Central memory CD8-positive, alpha-beta T cell (primary cell): ENCODE data around the gene SLC35B3.

Experiments used
- ATAC-seq: fragments of 150-1000 bp; cut with Tn5 transposase; replicated peaks from 2 replicates; pipeline ENCODE4 v1.10.0; 2022; ENCODE audit warnings: mild to moderate bottlenecking, moderate FRiP score, moderate number of reproducible peaks; ENCODE audit not compliant: poor library complexity, severe bottlenecking; ENCODE audit errors: extremely low read depth
- DNase-seq, 2 donors: peaks; one replicate each; pipeline ENCODE4 v3.0.0; 2021; ENCODE audit warnings: low spot score in 2 of 2
- H3K27ac Mint-ChIP-seq: one replicate; pipeline ENCODE4 v1.8.0; 2022; ENCODE audit warnings: low read depth, mild to moderate bottlenecking, moderate library complexity, mixed read lengths
- H3K27me3 Mint-ChIP-seq: one replicate; pipeline ENCODE4 v1.8.0; 2022; ENCODE audit warnings: mixed read lengths
- H3K36me3 Mint-ChIP-seq: one replicate; pipeline ENCODE4 v1.8.0; 2022; ENCODE audit warnings: mild to moderate bottlenecking, moderate library complexity, mixed read lengths; ENCODE audit not compliant: insufficient read depth
- H3K4me1 Mint-ChIP-seq: one replicate; pipeline ENCODE4 v1.8.0; 2022; ENCODE audit warnings: mixed read lengths
- H3K4me3 Mint-ChIP-seq: one replicate; pipeline ENCODE4 v1.8.0; 2022; ENCODE audit warnings: mild to moderate bottlenecking, moderate library complexity, mixed read lengths
- H3K9me3 Mint-ChIP-seq: one replicate; pipeline ENCODE4 v1.8.0; 2022; ENCODE audit warnings: mixed read lengths

SLC35B3 gene

GRCh38 chr6:8402546-8402945 lies 32.8 kb downstream of the SLC35B3 start:
- H3K9me3 Mint-ChIP-seq, result no peaks in the 10 kb centered on the region
- H3K4me1 Mint-ChIP-seq, result no peaks in the 10 kb centered on the region
- no peak for DNase-seq
- no peaks in the 10 kb centered on the region for H3K27me3 Mint-ChIP-seq
- peaks cover 1% of the 10 kb centered on the region for H3K36me3 Mint-ChIP-seq
- no peak overlapping the region for H3K27ac Mint-ChIP-seq
- no peak for ATAC-seq
- no peak overlapping the region for H3K4me3 Mint-ChIP-seq

GRCh38 chr6:8400663-8401062 lies 34.7 kb downstream of the SLC35B3 start:
- Mint-ChIP-seq H3K36me3 (peaks cover 1% of the 10 kb centered on the region), H3K27ac (no peak overlapping the region), H3K4me1 (no peaks in the 10 kb centered on the region), H3K27me3 (no peaks in the 10 kb centered on the region), H3K9me3 (no peaks in the 10 kb centered on the region), H3K4me3 (no peak overlapping the region)
- no peak for ATAC-seq
- no peak for DNase-seq

GRCh38 chr6:8392569-8392968 lies 42.8 kb downstream of the SLC35B3 start:
- Mint-ChIP-seq H3K27ac (no peak overlapping the region), H3K27me3 (peaks cover 18% of the 10 kb centered on the region), H3K4me1 (no peaks in the 10 kb centered on the region), H3K36me3 (no peaks in the 10 kb centered on the region), H3K4me3 (no peak overlapping the region), H3K9me3 (no peaks in the 10 kb centered on the region)
- DNase-seq, result no peak
- ATAC-seq, result no peak

- peaks cover 21% of the 10 kb centered on the region for H3K27me3 Mint-ChIP-seq
- no peak overlapping the region for H3K4me3 Mint-ChIP-seq
- no peaks in the 10 kb centered on the region for H3K9me3 Mint-ChIP-seq
- no peak overlapping the region for H3K27ac Mint-ChIP-seq
- H3K36me3 Mint-ChIP-seq, result no peaks in the 10 kb centered on the region
- H3K4me1 Mint-ChIP-seq, result no peaks in the 10 kb centered on the region
- ATAC-seq, result no peak
- DNase-seq, result no peak
Measured at GRCh38 chr6:8391934-8392333, 43.4 kb downstream of the SLC35B3 start.

- DNase-seq, result no peak
- H3K4me1 Mint-ChIP-seq, result no peaks in the 10 kb centered on the region
- H3K4me3 Mint-ChIP-seq, result no peak overlapping the region
- no peaks in the 10 kb centered on the region for H3K9me3 Mint-ChIP-seq
- H3K27ac Mint-ChIP-seq, result no peak overlapping the region
- no peak for ATAC-seq
- peaks cover 21% of the 10 kb centered on the region for H3K27me3 Mint-ChIP-seq
- no peaks in the 10 kb centered on the region for H3K36me3 Mint-ChIP-seq
Measured at GRCh38 chr6:8389036-8389818, 46.1 kb downstream of the SLC35B3 start.

GRCh38 chr6:8387942-8388437 lies 47.4 kb downstream of the SLC35B3 start:
- Mint-ChIP-seq H3K27me3 (peaks cover 32% of the 10 kb centered on the region), H3K36me3 (no peaks in the 10 kb centered on the region), H3K9me3 (no peaks in the 10 kb centered on the region), H3K27ac (no peak overlapping the region), H3K4me1 (no peaks in the 10 kb centered on the region), H3K4me3 (no peak overlapping the region)
- no peak for ATAC-seq
- DNase-seq, result no peak

GRCh38 chr6:8383584-8383983 lies 51.8 kb downstream of the SLC35B3 start:
- Mint-ChIP-seq H3K27me3 (peaks cover 59% of the 10 kb centered on the region), H3K4me1 (no peaks in the 10 kb centered on the region), H3K9me3 (no peaks in the 10 kb centered on the region), H3K36me3 (no peaks in the 10 kb centered on the region), H3K4me3 (no peak overlapping the region), H3K27ac (no peak overlapping the region)
- ATAC-seq (no peak), DNase-seq (no peak)

- Mint-ChIP-seq H3K9me3 (no peaks in the 10 kb centered on the region), H3K27ac (no peak overlapping the region), H3K4me1 (no peaks in the 10 kb centered on the region), H3K27me3 (peaks cover 57% of the 10 kb centered on the region), H3K4me3 (no peak overlapping the region), H3K36me3 (no peaks in the 10 kb centered on the region)
- DNase-seq (no peak), ATAC-seq (no peak)
Measured at GRCh38 chr6:8382434-8382833, 52.9 kb downstream of the SLC35B3 start.

- Mint-ChIP-seq H3K9me3 (no peaks in the 10 kb centered on the region), H3K4me3 (no peak overlapping the region), H3K27ac (no peak overlapping the region), H3K36me3 (no peaks in the 10 kb centered on the region), H3K4me1 (no peaks in the 10 kb centered on the region), H3K27me3 (peaks cover 51% of the 10 kb centered on the region)
- ATAC-seq (no peak), DNase-seq (no peak)
Measured at GRCh38 chr6:8375916-8376315, 59.4 kb downstream of the SLC35B3 start.
